ENCODE data around the gene SIL1.

DNA sequence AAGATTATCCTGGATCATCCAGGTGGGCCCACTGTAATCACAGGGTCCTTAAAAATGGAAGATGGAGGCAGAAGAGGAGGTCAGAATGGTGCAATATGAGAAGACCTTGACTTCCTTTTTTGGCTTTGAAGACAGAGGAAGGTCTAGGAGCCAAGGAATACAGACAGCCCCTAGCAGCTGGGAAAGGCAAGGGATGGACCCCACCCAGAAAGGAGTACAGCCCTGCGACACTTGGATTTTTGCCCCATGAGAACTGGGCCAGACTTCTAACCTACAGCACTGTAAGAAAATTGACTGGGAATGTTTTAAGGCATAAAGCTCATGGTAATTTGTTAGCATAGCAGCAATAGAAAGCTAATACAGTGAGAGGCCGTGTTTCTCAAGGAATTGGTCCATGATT lies 256.1 kb downstream of the SIL1 start:
- TF ChIP-seq, protein P1, sequence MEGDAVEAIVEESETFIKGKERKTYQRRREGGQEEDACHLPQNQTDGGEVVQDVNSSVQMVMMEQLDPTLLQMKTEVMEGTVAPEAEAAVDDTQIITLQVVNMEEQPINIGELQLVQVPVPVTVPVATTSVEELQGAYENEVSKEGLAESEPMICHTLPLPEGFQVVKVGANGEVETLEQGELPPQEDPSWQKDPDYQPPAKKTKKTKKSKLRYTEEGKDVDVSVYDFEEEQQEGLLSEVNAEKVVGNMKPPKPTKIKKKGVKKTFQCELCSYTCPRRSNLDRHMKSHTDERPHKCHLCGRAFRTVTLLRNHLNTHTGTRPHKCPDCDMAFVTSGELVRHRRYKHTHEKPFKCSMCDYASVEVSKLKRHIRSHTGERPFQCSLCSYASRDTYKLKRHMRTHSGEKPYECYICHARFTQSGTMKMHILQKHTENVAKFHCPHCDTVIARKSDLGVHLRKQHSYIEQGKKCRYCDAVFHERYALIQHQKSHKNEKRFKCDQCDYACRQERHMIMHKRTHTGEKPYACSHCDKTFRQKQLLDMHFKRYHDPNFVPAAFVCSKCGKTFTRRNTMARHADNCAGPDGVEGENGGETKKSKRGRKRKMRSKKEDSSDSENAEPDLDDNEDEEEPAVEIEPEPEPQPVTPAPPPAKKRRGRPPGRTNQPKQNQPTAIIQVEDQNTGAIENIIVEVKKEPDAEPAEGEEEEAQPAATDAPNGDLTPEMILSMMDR (conservative IDR thresholded peaks at IDR 0.05; ENCODE audit: low read depth, low read length) = no peak
- no peak for TF ChIP-seq EZH2 (IDR thresholded peaks at IDR 0.05; ENCODE audit: borderline replicate concordance, low read depth, low read length, poor library complexity, severe bottlenecking)
